Panc1 (cell line): ENCODE data around the gene FAF1. TPM values are rescaled to one million over a fixed set of nuclear protein-coding genes. Genes with fewer than 3 reads are reported as not detected.
A peak's percentile ranks its signal among the peaks of the same experiment; 100 is the strongest.

Experiments
- ATAC-seq: fragments of 200-7000 bp; cut with Tn5 transposase; 2 replicates; pipeline ENCODE4 v1.9.1; 2020; ENCODE audit warnings: mild to moderate bottlenecking, moderate library complexity
- BruUV-seq: library from RNA; stranded (reverse); fragments of 400-500 nt; replicated peaks from 2 replicates; lab custom pipeline; 2021; lab: Mats Ljungman, UMichigan
- CTCF ChIA-PET: fragments of 300-600 bp; sonication (Branson Sonifier 250); formaldehyde crosslinking; loops from one replicate; lab custom pipeline; 2022; ENCODE audit warnings: antibody characterized with exemption; lab: Charles Lee
- POLR2A ChIA-PET: fragments of 300-600 bp; sonication (Branson Sonifier 250); formaldehyde crosslinking; loops from one replicate; lab custom pipeline; 2022; ENCODE audit warnings: antibody characterized with exemption; lab: Charles Lee
- DNase-seq: peaks from one replicate; pipeline ENCODE4 v3.0.0-alpha.2; 2010; ENCODE audit warnings: low read depth, low spot score
- H3K27ac ChIP-seq: 2 replicates; pipeline ENCODE4 v1.5.1; 2011; ENCODE audit warnings: mild to moderate bottlenecking, low read length, inconsistent platforms
- H3K27me3 ChIP-seq: fragments of 200-500 bp; sonication (Bioruptor generic); 2 replicates; pipeline ENCODE4 v1.6.0; 2014; ENCODE audit warnings: low read length, inconsistent platforms; ENCODE audit not compliant: control insufficient read depth, insufficient read depth
- H3K36me3 ChIP-seq: fragments of 200-500 bp; sonication (Bioruptor generic); 2 replicates; pipeline ENCODE4 v1.5.1; 2014; ENCODE audit warnings: inconsistent platforms, mild to moderate bottlenecking, low read length, moderate library complexity; ENCODE audit not compliant: control insufficient read depth, insufficient read depth
- H3K4me1 ChIP-seq: 2 replicates; pipeline ENCODE4 v1.5.1; 2011; ENCODE audit warnings: inconsistent platforms, mild to moderate bottlenecking, low read length, moderate library complexity; ENCODE audit not compliant: control insufficient read depth, insufficient read depth
- H3K4me3 ChIP-seq, 2 experiments: 2 replicates each; pipeline ENCODE4 v1.5.1; 2011 to 2012; ENCODE audit warnings: low read depth in 2 of 2, low read length in 2 of 2, mild to moderate bottlenecking in 2 of 2, inconsistent platforms in 1 of 2, moderate library complexity in 1 of 2
- H3K9me3 ChIP-seq: fragments of 200-500 bp; sonication (Bioruptor generic); 2 replicates; pipeline ENCODE4 v1.5.1; 2014; ENCODE audit warnings: low read depth, mild to moderate bottlenecking, inconsistent platforms, low read length, moderate library complexity; ENCODE audit not compliant: control insufficient read depth, insufficient read depth
- POLR2AphosphoS5 ChIP-seq: IDR thresholded peaks from 2 replicates; pipeline ENCODE4 v1.6.1; 2012; ENCODE audit warnings: mild to moderate bottlenecking, low read depth, low read length, moderate library complexity
- SIN3A ChIP-seq: IDR thresholded peaks from 2 replicates; pipeline ENCODE4 v1.6.1; 2012; ENCODE audit warnings: low read depth, mild to moderate bottlenecking, low read length, moderate library complexity, borderline replicate concordance; ENCODE audit not compliant: insufficient read depth
- TCF7L2 ChIP-seq: IDR thresholded peaks from 2 replicates; pipeline ENCODE4 v1.6.1; 2011; ENCODE audit warnings: mild to moderate bottlenecking, low read depth, low read length, inconsistent platforms
- in situ Hi-C: cut with HindIII; loops from 2 replicates; pipeline ENCODE4 v1.10.0; 2016; ENCODE audit warnings: low sequenced_read_pairs, low pct_unique_long_range_greater_than_20kb
- intact Hi-C: fragments of 100-400 bp; cut with micrococcal nuclease; formaldehyde crosslinking; loops from one replicate; pipeline ENCODE4 v1.10.0; 2022; ENCODE audit not compliant: unreplicated experiment
- total RNA-seq: library from RNA; stranded (reverse); gene quantifications from one replicate; pipeline ENCODE4 v1.2.1, GENCODE V29; 2021; ENCODE audit not compliant: unreplicated experiment
- TF ChIP-seq, protein P1 (sequence below), 2 experiments: IDR thresholded peaks; 2 replicates each; pipeline ENCODE4 v1.6.1; 2011 to 2012; ENCODE audit warnings: low read depth in 2 of 2, control low read depth in 1 of 2, low read length in 1 of 2, mild to moderate bottlenecking in 1 of 2, moderate library complexity in 1 of 2; ENCODE audit not compliant: insufficient read depth in 1 of 2
- TF ChIP-seq, protein P2 (sequence below): fragments of 450-650 bp; IDR thresholded peaks from 2 replicates; pipeline ENCODE4 v1.5.1; 2017; ENCODE audit warnings: mild to moderate bottlenecking

FAF1 gene
- total RNA-seq, 1 experiment from 2014 or later = 101 TPM

GRCh38 chr1:50971748-50972305 is 11.8 kb upstream of the FAF1 start:
- Histone ChIP-seq H3K36me3 (peaks cover 5% of the 10 kb centered on the region), H3K9me3 (no peaks in the 10 kb centered on the region), H3K27ac (peak overlapping the region; percentile 100; the same call in 1 of the 2 replicates), H3K4me1 (peaks cover 19% of the 10 kb centered on the region), H3K27me3 (no peaks in the 10 kb centered on the region), H3K4me3 (peak overlapping the region; percentile 32 to 95; a peak in 3 of 4 replicates)
- ATAC-seq (no peak), DNase-seq (no peak)
- ChIA-PET CTCF (interaction anchor here (0.7 kb wide), 1 partner anchor 43 kb away, joined by 4 read pairs; no protein-coding TSS in a partner anchor), POLR2A (interaction anchor here (0.5 kb wide), 1 partner anchor 524 kb away, joined by 3 read pairs; no protein-coding TSS in a partner anchor)
- intact Hi-C loops (loop anchor here (10.0 kb wide), 1 partner anchor 197 kb away; no protein-coding TSS in a partner anchor), in situ Hi-C loops (no loop called here)
- BruUV-seq = no TSS peak
- TF ChIP-seq SIN3A (no peak), POLR2AphosphoS5 (no peak), TCF7L2 (no peak)
- TF ChIP-seq, protein P1, sequence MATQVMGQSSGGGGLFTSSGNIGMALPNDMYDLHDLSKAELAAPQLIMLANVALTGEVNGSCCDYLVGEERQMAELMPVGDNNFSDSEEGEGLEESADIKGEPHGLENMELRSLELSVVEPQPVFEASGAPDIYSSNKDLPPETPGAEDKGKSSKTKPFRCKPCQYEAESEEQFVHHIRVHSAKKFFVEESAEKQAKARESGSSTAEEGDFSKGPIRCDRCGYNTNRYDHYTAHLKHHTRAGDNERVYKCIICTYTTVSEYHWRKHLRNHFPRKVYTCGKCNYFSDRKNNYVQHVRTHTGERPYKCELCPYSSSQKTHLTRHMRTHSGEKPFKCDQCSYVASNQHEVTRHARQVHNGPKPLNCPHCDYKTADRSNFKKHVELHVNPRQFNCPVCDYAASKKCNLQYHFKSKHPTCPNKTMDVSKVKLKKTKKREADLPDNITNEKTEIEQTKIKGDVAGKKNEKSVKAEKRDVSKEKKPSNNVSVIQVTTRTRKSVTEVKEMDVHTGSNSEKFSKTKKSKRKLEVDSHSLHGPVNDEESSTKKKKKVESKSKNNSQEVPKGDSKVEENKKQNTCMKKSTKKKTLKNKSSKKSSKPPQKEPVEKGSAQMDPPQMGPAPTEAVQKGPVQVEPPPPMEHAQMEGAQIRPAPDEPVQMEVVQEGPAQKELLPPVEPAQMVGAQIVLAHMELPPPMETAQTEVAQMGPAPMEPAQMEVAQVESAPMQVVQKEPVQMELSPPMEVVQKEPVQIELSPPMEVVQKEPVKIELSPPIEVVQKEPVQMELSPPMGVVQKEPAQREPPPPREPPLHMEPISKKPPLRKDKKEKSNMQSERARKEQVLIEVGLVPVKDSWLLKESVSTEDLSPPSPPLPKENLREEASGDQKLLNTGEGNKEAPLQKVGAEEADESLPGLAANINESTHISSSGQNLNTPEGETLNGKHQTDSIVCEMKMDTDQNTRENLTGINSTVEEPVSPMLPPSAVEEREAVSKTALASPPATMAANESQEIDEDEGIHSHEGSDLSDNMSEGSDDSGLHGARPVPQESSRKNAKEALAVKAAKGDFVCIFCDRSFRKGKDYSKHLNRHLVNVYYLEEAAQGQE (IDR thresholded peaks at IDR 0.05; ENCODE audit: insufficient read depth in 1 of 2, low read depth in 2 of 2, low read length in 1 of 2) = no peak
- TF ChIP-seq, protein P2, sequence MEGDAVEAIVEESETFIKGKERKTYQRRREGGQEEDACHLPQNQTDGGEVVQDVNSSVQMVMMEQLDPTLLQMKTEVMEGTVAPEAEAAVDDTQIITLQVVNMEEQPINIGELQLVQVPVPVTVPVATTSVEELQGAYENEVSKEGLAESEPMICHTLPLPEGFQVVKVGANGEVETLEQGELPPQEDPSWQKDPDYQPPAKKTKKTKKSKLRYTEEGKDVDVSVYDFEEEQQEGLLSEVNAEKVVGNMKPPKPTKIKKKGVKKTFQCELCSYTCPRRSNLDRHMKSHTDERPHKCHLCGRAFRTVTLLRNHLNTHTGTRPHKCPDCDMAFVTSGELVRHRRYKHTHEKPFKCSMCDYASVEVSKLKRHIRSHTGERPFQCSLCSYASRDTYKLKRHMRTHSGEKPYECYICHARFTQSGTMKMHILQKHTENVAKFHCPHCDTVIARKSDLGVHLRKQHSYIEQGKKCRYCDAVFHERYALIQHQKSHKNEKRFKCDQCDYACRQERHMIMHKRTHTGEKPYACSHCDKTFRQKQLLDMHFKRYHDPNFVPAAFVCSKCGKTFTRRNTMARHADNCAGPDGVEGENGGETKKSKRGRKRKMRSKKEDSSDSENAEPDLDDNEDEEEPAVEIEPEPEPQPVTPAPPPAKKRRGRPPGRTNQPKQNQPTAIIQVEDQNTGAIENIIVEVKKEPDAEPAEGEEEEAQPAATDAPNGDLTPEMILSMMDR = no peak

DNA sequence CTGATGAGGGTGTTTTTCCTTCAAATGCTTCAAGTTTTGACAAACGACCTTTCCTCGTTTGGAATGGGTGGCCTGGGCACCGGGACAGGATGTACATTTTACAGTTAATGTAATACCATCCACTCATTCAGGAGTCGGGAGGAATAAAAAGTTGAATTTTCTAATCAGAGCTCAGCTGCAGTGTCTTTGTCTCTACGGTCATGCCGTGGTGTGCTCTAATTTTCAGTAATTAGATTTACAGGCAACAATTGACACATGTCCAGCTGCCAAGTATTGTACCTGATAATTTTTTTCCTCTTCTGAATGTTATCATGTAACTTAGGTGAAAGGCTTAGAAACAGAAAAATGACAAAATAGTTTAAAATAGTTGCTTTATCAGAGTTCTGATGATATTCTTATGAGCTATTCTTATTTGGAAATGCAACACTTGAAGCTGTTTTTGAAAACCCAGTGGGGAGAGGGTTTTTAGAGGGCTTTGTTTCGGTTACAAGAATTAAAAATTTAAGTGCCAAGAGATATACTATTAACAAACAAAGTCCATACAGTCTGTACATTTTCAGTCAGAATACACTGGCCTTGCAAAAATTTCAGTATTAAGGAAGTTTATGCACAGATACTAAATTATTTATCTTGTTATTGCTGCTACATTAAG is 11.0 kb upstream of the FAF1 start:
- intact Hi-C loops = loop anchor here (10.0 kb wide), 1 partner anchor 196 kb away; no protein-coding TSS in a partner anchor
- no peak for DNase-seq
- peak overlapping the region; percentile 100 for H3K27ac ChIP-seq

More for the DNA sequence above, 11.0 kb upstream of the FAF1 start:
- TF ChIP-seq POLR2AphosphoS5 (no peak), TCF7L2 (no peak), SIN3A (peak; percentile 10; the same call in 1 of the 2 replicates)
- TF ChIP-seq, protein P1 (IDR thresholded peaks at IDR 0.05; ENCODE audit: insufficient read depth in 1 of 2, low read depth in 2 of 2, low read length in 1 of 2) = no peak
- TF ChIP-seq, protein P2 = no peak
- Histone ChIP-seq H3K4me3 (peak overlapping the region; percentile 74 to 95), H3K36me3 (peaks cover 5% of the 10 kb centered on the region), H3K4me1 (peaks cover 24% of the 10 kb centered on the region), H3K9me3 (no peaks in the 10 kb centered on the region), H3K27me3 (no peaks in the 10 kb centered on the region)
- no TSS peak for BruUV-seq
- ChIA-PET POLR2A (interaction anchor here (0.5 kb wide), 1 partner anchor 525 kb away, joined by 3 read pairs; no protein-coding TSS in a partner anchor), CTCF (interaction anchor here (0.7 to 1.1 kb wide), 2 partner anchors 62 to 98 kb away, joined by 3 read pairs; no protein-coding TSS in a partner anchor)
- ATAC-seq = no peak
- in situ Hi-C loops = no loop called here
